Measurements from ENCODE around the gene SERPINE3. TPM values are rescaled to one million over a fixed set of nuclear protein-coding genes. Genes with fewer than 3 reads are reported as not detected.

Gene SERPINE3
- total RNA-seq, 1 experiment from 2014 or later = 0.59 TPM

DNA sequence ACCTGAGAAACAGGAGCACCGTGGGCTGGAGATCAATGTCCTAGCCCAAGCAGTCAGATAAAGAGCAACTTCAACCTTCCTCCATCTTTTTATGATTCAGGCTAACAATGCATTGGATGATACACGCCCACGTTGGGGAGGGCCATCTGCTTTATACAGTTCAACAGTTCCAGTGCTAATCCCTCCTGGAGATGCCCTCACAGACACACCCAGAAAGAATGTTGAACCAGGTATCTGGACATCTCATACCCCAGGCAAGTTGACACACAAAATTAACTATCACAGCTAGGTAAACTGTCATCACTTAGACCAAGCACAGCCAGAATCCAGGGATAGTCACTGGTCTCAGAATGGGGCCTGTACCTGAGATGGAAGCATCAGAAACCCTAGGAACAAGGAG lies 20.6 kb upstream of the SERPINE3 start (continued):
- TF ChIP-seq, protein P1, sequence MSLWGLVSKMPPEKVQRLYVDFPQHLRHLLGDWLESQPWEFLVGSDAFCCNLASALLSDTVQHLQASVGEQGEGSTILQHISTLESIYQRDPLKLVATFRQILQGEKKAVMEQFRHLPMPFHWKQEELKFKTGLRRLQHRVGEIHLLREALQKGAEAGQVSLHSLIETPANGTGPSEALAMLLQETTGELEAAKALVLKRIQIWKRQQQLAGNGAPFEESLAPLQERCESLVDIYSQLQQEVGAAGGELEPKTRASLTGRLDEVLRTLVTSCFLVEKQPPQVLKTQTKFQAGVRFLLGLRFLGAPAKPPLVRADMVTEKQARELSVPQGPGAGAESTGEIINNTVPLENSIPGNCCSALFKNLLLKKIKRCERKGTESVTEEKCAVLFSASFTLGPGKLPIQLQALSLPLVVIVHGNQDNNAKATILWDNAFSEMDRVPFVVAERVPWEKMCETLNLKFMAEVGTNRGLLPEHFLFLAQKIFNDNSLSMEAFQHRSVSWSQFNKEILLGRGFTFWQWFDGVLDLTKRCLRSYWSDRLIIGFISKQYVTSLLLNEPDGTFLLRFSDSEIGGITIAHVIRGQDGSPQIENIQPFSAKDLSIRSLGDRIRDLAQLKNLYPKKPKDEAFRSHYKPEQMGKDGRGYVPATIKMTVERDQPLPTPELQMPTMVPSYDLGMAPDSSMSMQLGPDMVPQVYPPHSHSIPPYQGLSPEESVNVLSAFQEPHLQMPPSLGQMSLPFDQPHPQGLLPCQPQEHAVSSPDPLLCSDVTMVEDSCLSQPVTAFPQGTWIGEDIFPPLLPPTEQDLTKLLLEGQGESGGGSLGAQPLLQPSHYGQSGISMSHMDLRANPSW (CRISPR knock-in tag; conservative IDR thresholded peaks at IDR 0.05; ENCODE audit: low read depth) = no peak
- TF ChIP-seq ZNF532 (CRISPR knock-in tag; IDR thresholded peaks at IDR 0.05; ENCODE audit: borderline replicate concordance) (no peak), ZBTB43 (CRISPR knock-in tag; IDR thresholded peaks at IDR 0.05) (no peak), CDX4 (CRISPR knock-in tag; IDR thresholded peaks at IDR 0.05; ENCODE audit: borderline replicate concordance) (no peak), NR1H2 (CRISPR knock-in tag; IDR thresholded peaks at IDR 0.05) (no peak)
- TF ChIP-seq, protein P2, sequence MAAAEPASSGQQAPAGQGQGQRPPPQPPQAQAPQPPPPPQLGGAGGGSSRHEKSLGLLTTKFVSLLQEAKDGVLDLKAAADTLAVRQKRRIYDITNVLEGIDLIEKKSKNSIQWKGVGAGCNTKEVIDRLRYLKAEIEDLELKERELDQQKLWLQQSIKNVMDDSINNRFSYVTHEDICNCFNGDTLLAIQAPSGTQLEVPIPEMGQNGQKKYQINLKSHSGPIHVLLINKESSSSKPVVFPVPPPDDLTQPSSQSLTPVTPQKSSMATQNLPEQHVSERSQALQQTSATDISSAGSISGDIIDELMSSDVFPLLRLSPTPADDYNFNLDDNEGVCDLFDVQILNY (CRISPR knock-in tag; IDR thresholded peaks at IDR 0.05) = no peak

DNA sequence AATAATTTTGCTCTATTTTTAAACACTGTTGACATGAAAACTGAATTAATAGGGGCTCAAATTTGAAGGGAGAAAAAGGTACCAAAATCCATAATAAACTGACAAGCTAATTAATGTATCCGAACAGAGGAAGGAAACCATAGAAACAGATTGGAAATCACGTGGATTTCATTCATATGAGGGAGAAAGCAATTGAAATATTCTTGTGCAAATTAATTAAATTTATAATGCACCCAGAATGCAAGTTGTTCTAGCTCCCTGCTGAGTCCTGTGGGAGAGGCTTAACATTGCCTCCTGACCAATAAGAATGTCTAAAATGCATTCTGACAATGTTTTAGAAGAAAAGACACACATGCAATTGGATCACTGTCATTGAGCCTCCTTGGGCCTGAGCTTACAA lies 17.7 kb upstream of the SERPINE3 start:
- no peak for DNase-seq (ENCODE audit: low spot score)
- Mint-ChIP-seq H3K9me3 (no peaks in the 10 kb centered on the region), H3K27me3 (ENCODE audit: low read depth) (peaks cover 10% of the 10 kb centered on the region; the same call in 1 of the 2 replicates), H3K4me3 (no peak overlapping the region), H3K4me1 (peaks cover 41% of the 10 kb centered on the region), H3K27ac (no peak overlapping the region), H3K36me3 (no peaks in the 10 kb centered on the region)
- CTCF ChIA-PET = interaction anchor here (1.4 kb wide), 1 partner anchor 113 kb away, joined by 3 read pairs; no protein-coding TSS in a partner anchor
- no peak for TF ChIP-seq NR3C1 (CRISPR knock-in tag; conservative IDR thresholded peaks at IDR 0.05; ENCODE audit: low read depth)
- TF ChIP-seq, protein P3, sequence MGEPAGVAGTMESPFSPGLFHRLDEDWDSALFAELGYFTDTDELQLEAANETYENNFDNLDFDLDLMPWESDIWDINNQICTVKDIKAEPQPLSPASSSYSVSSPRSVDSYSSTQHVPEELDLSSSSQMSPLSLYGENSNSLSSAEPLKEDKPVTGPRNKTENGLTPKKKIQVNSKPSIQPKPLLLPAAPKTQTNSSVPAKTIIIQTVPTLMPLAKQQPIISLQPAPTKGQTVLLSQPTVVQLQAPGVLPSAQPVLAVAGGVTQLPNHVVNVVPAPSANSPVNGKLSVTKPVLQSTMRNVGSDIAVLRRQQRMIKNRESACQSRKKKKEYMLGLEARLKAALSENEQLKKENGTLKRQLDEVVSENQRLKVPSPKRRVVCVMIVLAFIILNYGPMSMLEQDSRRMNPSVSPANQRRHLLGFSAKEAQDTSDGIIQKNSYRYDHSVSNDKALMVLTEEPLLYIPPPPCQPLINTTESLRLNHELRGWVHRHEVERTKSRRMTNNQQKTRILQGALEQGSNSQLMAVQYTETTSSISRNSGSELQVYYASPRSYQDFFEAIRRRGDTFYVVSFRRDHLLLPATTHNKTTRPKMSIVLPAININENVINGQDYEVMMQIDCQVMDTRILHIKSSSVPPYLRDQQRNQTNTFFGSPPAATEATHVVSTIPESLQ (CRISPR knock-in tag; IDR thresholded peaks at IDR 0.05) = no peak
- no peak for TF ChIP-seq NR1H2 (CRISPR knock-in tag; IDR thresholded peaks at IDR 0.05)
- TF ChIP-seq, protein P4, sequence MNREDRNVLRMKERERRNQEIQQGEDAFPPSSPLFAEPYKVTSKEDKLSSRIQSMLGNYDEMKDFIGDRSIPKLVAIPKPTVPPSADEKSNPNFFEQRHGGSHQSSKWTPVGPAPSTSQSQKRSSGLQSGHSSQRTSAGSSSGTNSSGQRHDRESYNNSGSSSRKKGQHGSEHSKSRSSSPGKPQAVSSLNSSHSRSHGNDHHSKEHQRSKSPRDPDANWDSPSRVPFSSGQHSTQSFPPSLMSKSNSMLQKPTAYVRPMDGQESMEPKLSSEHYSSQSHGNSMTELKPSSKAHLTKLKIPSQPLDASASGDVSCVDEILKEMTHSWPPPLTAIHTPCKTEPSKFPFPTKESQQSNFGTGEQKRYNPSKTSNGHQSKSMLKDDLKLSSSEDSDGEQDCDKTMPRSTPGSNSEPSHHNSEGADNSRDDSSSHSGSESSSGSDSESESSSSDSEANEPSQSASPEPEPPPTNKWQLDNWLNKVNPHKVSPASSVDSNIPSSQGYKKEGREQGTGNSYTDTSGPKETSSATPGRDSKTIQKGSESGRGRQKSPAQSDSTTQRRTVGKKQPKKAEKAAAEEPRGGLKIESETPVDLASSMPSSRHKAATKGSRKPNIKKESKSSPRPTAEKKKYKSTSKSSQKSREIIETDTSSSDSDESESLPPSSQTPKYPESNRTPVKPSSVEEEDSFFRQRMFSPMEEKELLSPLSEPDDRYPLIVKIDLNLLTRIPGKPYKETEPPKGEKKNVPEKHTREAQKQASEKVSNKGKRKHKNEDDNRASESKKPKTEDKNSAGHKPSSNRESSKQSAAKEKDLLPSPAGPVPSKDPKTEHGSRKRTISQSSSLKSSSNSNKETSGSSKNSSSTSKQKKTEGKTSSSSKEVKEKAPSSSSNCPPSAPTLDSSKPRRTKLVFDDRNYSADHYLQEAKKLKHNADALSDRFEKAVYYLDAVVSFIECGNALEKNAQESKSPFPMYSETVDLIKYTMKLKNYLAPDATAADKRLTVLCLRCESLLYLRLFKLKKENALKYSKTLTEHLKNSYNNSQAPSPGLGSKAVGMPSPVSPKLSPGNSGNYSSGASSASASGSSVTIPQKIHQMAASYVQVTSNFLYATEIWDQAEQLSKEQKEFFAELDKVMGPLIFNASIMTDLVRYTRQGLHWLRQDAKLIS (CRISPR knock-in tag; IDR thresholded peaks at IDR 0.05; ENCODE audit: borderline replicate concordance) = no peak
- TF ChIP-seq TEAD4 (CRISPR knock-in tag; IDR thresholded peaks at IDR 0.05) = no peak
- TF ChIP-seq HMGA2 (CRISPR knock-in tag; IDR thresholded peaks at IDR 0.05) = no peak
- TF ChIP-seq ZSCAN18 (CRISPR knock-in tag; IDR thresholded peaks at IDR 0.05) = no peak
- TF ChIP-seq, protein P5, sequence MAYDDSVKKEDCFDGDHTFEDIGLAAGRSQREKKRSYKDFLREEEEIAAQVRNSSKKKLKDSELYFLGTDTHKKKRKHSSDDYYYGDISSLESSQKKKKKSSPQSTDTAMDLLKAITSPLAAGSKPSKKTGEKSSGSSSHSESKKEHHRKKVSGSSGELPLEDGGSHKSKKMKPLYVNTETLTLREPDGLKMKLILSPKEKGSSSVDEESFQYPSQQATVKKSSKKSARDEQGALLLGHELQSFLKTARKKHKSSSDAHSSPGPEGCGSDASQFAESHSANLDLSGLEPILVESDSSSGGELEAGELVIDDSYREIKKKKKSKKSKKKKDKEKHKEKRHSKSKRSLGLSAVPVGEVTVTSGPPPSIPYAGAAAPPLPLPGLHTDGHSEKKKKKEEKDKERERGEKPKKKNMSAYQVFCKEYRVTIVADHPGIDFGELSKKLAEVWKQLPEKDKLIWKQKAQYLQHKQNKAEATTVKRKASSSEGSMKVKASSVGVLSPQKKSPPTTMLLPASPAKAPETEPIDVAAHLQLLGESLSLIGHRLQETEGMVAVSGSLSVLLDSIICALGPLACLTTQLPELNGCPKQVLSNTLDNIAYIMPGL (CRISPR knock-in tag; IDR thresholded peaks at IDR 0.05) = no peak
- TF ChIP-seq PRRX2 (CRISPR knock-in tag; IDR thresholded peaks at IDR 0.05) = no peak
- POLR2A ChIA-PET = no interaction called here
- no peak for ATAC-seq

Data from WTC11 (cell line).